ENCODE data around the gene ASGR1.

ASGR1 gene, protein sequence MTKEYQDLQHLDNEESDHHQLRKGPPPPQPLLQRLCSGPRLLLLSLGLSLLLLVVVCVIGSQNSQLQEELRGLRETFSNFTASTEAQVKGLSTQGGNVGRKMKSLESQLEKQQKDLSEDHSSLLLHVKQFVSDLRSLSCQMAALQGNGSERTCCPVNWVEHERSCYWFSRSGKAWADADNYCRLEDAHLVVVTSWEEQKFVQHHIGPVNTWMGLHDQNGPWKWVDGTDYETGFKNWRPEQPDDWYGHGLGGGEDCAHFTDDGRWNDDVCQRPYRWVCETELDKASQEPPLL
- total RNA-seq, result 0.03 to 4.2 (median 0.78) reads per million in 18 experiments

DNA sequence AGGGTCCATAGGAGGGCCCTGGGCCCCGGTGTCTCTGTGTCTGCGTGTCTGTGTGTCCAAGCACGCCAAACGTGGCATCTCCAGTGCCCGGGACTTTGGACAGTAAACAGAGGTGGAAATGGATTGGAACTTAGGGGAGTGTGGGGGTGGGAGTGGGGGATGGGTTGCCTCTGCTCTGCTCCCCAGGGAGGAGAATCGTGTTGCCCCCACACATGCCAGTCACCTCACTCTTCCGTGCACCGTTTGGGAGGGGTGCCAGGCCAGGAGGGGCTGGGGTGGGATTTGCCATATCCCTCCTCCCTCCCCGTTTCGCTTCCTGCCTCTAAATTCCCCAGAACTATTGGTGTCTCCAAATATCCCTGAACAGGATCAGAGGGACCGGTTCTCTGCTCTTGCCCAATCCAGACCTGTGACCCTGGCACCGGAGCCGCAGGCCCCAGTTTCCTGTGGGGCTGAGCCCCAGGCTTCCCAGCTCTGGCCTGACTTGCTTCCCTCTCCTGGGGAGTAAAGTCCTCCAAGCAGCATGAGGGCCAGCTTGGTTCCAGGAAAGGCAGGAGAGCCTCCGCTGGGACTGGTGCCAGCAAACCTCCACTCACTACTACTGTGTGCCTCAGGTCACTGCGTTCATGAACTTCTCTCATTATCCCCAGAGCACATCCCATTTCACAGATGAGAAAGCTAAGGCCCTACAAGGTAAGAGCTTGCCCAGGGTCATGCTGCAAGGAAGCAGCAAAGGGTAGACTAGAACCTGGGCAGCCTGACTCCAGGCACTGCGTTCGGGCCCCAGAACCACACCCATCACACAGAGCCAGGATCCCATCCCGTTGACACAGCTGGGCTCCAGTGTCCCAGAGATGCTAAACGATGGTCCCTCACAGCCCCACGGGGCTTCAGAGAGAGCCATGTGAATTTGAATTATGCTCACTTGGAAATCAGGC lies at the start of gene ASGR1:
ASGR1 (minus strand) TSS at position 54 of the 938 bp plus-strand sequence. CDS start 807 bp downstream, outside the sequence.
- no peak for DNase-seq

GRCh38 chr17:7228920-7229319 lies 49.8 kb upstream of the ASGR1 start:
- DNase-seq, result no peak

DNA sequence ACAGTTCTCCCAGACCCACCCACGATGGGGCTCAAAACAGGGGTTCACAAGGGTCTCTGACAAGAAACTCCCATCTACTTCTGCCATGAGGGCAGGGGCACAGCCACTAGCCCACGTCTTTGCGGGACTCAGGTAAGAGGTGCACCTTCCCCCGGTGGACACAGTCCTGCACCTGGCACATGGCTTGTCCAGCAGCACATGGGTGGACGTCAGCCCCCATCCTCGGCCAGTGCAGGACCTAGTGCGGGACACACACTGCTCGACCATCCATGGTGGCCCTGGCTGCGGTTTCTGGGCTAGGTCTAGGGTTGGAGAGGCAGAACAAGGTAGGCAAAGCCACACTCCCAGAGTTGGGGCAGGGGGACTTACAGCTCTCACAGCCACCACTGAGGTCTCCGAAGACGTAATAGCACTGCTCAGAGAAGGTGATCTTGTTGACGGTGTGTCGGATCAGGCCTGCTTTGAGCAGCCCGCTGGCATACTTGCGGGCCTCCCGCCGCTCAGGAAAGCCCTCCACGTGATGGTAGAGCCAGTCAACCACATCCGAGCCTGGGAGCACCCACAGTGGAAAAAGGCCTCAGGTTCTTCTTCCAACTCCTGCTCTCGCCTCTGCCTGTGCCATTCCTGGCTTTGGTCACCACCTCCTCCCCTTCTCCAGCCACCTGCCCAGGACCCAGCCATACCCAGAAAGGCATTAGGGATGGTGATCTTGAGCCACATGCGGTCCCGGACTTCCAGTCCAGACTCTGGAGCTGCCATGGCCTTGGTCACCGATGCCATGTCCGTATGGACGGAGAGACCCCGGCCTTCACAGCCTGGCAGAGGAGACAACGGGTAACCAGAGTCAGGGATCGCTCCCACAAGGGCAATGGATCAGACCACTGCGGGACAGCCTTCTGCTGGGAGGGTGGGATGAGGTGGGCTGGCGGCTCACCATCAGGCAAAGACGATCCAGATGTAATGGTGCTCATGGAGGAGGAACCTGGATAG lies 47.8 kb upstream of the ASGR1 start:
- no peak for DNase-seq

DNA sequence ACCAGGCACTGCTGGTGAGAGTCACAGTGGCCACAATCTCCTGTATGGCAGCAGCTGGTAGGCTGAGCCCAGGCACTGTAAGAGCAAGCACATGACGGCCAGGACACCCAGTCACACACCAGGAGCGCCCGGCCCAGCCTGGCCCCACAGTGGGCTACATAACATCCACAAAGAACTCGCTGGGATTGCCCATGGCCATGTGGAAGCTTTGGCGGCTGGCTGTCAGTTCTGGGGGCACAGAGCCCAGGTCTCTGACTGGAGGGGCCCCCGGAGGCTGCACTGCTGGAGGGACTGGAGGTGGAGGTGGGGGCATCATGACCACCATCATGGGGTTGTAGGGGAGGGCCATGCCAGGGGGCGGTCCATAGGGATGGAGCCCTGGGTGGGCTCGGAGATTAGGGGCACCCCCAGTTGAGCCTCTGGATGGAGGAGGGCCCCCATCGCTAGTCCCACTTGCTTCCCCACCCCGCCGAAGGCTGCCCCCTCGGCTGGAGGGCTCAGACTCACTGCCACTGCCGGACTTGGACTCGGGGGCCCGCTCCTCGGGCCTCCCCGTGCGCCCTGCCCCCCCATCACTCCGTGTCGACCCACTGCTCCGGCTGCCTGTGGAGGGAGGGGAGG lies 46.7 kb upstream of the ASGR1 start:
- no peak for DNase-seq

GRCh38 chr17:7224661-7225111 lies 45.5 kb upstream of the ASGR1 start:
- no peak for DNase-seq

- no peak for DNase-seq
These were observed 44.9 kb upstream of the ASGR1 start for GRCh38 chr17:7224110-7224509.

GRCh38 chr17:7223375-7223774 lies 44.2 kb upstream of the ASGR1 start:
- DNase-seq, result no peak

- DNase-seq, result no peak
These were observed 43.8 kb upstream of the ASGR1 start for GRCh38 chr17:7222972-7223292.

GRCh38 chr17:7222093-7222971 lies 43.2 kb upstream of the ASGR1 start:
- no peak for DNase-seq

DNA sequence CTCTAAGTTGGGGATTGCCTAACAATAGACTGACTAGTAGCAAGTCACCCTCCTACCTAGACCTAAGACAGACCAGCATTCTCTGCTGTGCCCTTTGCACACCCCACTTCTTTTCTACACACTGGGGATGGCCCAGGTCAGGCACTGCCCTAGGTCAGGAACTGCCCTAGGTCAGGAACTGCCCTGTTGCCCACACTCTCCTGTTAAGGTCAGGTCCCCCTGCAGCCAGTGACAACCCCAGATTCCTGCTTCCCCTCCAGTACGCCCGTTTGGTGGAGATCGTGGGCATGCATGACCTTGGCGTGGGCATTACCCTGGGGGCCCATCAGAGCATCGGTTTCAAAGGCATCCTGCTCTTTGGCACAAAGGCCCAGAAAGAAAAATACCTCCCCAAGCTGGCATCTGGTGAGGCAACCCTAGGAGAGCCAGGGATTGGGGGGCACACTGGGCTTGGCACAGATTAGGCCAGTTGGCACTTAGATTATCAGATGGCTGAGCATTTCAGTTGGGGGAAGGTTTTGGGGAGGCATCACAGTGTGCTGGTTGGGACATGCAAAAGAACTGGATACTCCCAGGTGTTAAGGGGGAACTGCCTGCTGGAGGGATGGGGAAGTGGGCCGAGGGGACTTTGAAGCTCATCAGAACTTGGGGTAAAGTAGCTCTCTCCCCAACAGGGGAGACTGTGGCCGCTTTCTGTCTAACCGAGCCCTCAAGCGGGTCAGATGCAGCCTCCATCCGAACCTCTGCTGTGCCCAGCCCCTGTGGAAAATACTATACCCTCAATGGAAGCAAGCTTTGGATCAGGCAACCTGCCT lies 42.3 kb upstream of the ASGR1 start:
- no peak for DNase-seq

DNA sequence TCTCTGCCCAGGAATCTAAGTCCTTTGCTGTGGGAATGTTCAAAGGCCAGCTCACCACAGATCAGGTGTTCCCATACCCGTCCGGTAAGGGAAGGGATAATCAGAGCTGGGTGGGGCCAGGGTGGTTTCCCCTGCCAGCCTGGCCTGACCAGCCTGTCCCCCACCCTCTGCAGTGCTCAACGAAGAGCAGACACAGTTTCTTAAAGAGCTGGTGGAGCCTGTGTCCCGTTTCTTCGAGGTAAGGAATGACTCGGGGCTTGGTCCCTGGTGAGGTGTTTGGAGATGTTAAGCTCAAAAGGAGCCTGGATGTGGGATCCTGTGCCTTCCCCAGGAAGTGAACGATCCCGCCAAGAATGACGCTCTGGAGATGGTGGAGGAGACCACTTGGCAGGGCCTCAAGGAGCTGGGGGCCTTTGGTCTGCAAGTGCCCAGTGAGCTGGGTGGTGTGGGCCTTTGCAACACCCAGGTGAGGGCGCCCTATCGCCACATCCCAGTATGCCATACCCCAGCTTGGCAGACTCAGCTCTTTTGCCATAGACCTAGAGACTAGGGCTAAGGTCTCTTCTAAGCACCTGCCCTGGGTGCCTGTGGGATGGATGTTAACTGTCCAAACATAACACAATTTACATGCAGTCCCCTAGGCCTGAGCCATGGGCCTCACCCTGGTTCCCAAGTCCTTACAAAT lies 41.6 kb upstream of the ASGR1 start:
- DNase-seq, result peak; percentile 46 to 62

- peak; percentile 76 to 88 for DNase-seq
These were observed 40.8 kb upstream of the ASGR1 start, which contains the start of the genes ACADVL and DLG4 for GRCh38 chr17:7219812-7220592. ACADVL (plus strand) TSS chr17:7219938; CDS start chr17:7219985, 47 bp downstream. DLG4 (minus strand) TSS chr17:7219836.

DNA sequence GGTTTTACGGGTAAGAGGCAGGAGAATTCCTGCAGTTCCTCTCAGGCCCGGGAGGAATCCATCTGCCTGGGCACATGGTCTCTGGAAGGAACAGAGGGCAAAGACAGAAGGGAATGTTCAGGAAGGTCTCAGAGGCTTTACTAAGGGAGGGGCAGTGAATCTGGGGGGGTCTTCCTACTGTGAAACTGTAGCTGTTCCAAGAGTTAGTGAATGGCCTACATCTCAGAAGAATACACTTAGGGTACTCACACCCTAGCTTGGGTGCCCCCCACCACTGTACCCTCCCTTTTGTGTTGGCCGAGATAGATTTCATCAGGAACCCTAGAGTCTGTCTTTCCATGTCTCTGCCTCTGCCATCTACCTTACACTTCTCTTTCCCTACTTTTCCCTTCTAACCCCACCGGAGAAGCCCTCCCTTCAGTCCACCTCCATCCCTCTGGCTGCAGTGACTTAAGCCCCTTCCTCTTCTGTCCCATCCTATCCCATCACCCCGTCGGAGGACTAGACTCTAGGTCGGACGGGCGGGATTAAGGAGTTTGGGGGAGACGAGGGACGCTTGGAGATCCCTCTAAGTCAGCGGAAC lies 40.1 kb upstream of the ASGR1 start:
- DNase-seq, result no peak

GRCh38 chr17:7218758-7219157 lies 39.6 kb upstream of the ASGR1 start:
- no peak for DNase-seq

GRCh38 chr17:7218166-7218565 lies 39.0 kb upstream of the ASGR1 start:
- no peak for DNase-seq

- DNase-seq, result peak; percentile 40 to 47
These were observed 38.2 kb upstream of the ASGR1 start for GRCh38 chr17:7217113-7217987.
